Measurements from ENCODE around the gene STIM1.
"Not testable (repeated sequence)": the region's sequence is repeated elsewhere in the genome, so short reads cannot be mapped to it uniquely, and the experiment has no call there.

Gene STIM1

GRCh38 chr11:3854977-3855807 lies at the start of gene STIM1:
STIM1 (plus strand) TSS chr11:3855664; CDS start chr11:3856271, 607 bp downstream.
- DNase-seq = peak; percentile 99

DNA sequence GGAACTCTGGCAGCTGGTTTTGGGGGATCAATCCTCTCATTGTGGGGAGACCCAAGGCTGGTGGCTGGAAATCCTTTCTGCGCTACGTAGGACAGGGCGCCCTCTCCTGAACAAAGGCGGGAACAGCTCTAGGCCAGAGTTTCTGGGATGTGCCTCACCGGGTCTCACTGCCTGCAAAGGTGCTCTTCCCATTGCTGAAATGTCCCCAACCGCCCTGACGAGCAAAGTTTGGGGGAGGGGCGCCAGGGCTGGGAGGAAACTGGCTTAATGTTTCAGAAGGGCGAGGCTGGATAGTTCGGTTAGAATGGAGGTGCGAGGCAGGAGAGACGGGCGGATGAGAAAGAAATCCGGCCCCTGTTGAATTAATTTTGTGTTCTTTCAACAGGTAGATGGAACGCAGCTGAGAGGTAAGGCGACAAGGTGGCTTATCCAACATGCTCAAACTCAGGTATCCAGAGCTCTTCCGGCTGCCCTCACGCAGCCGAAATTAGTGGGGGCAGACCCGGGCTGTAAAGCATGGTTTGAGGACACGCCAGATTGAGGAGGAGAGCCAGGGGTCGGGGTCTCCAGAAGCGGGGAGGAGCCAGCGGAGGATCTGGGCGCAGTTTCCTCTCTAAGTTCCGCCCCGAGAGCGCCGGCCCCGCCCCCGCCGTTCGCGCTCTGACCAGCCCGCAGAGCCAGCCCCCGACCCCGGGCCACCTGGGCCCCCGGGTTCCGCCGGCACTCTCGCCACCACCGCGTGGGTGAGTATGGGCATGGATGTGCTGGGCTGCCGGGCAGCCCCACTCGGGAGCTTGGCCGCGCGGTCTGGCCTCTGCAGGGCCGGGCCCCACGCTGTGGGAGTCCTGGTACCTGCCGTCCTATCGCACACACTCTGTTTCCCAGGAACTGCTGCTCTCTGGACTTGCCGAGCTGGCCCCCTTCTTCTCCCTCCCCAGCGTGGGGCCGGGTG lies 47.3 kb upstream of the STIM1 start, which contains the start of gene PGAP2:
Gene PGAP2, plus strand, starts transcription at position 652 of the 952 bp plus-strand sequence. CDS start 2,700 bp downstream, outside the sequence.
- peak; percentile 68 for DNase-seq

DNA sequence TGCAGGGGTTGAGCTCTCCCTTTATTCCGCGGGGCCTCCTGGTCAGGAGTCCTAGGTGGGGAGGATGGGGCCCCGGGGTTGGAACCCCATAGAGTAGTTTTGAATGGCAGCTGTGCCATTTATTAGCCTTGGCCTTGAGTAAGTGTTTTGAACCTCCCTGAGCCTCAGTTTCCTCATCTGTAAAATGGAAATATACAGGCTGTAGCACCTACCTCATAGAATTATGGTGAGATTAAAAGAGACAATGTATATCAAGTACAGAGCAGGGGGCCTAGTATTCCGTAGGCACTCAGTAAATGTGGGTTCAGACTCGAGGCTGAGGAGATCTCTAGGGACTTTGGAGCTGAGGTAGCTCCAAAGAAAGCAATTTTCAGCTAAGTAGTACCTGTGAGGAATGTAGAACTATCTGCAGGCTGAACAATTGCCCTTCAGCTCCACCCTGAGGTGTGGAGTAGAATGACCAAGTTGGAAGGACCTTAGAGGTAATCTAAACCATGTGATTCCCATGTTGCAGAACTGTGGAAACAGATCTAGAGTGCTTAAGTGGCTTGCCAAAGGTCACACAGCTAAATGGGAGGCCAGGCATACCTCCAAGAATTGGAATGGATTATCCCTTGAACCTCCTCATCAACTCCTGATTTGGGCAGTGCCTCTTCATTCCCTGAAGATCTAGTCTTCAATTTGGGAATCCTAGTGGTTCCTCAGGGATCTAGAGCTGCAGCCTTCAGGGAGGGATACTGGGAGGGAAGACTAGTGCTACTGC lies 46.4 kb upstream of the STIM1 start:
- DNase-seq = peak; percentile 45

DNA sequence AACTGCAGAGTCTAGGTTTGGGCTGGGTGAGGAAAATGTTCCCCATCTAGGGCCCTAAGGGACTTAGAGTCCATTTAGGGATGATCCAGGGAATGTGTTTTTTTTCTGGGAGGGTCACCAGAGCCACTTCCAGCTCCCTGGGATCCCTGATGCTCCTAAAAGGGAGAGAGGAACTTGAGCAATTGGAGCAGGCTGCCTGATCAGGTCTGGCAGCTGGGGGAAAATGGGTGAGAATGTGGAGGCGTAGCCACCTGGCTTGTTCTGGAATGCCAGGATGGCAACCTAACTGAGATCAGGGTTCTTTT lies 45.9 kb upstream of the STIM1 start:
- DNase-seq = no peak

DNA sequence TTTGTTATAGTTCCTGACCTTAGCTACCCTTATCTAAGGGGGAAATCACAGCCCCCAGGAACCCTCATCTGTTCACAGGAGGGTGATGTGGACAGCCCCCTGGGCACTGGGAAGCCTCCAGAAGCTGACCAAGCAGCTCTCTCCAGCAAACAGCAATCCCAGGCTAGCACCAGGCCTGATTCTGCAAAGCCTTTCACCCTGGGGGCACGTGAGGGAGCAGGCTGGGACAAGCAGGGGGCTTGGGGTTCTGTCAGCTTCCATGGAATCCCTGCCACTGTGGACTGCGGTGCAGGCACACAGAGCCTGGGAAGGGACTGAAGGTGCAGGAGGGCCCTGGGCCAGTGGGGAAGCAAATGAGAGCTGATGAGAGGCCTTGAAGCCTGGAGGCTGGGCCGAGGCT lies 45.0 kb upstream of the STIM1 start:
- no peak for DNase-seq

DNA sequence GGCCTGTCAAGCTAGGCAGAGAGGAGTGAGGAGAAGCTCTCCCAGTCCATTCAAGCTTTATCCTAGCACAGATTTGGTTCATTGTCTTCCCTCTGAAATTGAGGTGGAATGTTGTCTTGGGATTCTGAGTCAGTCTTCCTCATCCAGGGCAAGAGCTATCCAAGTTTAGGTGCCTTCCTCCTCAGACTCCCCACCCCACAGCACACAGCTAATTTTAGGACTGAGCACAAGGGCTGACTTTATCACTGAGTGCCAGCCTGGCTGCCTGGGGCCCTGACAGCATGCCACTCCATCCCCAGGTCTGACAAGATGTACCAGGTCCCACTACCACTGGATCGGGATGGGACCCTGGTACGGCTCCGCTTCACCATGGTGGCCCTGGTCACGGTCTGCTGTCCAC lies 44.5 kb upstream of the STIM1 start:
- DNase-seq = no peak

DNA sequence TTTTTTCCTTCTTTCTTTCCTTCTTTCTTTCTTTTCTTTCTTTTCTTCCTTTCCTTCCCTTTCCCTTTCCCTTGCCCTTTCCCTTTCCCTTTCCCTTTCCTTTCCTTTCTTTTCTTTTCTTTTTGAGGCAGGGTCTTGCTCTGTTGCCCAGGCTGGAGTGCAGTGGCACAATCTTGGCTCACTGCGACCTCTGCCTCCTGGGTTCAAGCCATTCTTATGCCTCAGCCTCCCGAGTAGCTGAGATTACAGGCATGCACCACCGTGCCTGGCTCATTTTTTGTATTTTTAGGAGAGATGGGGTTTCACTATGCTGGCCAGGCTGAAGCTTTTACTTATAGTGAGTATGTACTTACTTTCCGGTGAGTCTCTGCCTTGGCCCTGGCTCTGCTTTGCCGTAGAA lies 40.6 kb upstream of the STIM1 start:
- not testable (repeated sequence) for DNase-seq

DNA sequence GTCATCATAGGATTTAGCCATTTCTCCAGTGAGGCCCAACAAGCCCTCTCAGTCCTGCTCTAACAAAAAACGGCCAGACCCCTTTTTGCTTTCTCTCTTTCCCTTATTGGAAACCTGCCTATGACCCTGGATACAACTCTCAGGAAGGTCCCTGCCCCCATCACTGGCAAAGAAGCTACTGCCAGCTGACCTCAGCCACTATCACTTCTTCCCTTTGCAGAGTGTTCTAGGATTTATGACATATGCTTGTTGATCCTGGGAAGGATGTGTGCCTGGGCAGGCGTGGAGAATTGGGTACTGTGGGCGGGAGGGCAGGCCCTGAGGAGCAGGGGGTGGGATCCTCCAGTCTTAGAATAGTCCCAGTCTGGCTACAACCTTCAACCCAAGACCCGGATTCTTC lies 39.6 kb upstream of the STIM1 start:
- DNase-seq = no peak

DNA sequence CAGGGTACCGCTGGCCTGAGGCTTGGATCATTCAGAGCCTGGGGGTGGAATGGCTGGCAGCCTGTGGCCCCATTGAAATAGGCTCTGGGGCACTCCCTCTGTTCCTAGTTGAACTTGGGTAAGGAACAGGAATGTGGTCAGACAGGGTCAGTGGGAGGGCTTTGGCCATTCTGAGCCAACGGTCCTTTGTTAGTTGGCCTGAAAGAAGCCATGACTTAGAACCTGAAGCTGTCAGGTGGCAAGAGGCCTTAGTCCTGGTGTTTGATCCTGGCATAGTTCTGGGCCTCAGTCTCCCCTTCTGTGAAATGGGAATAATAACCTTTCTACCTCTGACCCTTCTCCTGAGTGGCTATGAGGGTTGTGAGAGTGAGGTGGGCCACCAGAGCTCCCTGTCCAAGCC lies 38.8 kb upstream of the STIM1 start:
- no peak for DNase-seq

DNA sequence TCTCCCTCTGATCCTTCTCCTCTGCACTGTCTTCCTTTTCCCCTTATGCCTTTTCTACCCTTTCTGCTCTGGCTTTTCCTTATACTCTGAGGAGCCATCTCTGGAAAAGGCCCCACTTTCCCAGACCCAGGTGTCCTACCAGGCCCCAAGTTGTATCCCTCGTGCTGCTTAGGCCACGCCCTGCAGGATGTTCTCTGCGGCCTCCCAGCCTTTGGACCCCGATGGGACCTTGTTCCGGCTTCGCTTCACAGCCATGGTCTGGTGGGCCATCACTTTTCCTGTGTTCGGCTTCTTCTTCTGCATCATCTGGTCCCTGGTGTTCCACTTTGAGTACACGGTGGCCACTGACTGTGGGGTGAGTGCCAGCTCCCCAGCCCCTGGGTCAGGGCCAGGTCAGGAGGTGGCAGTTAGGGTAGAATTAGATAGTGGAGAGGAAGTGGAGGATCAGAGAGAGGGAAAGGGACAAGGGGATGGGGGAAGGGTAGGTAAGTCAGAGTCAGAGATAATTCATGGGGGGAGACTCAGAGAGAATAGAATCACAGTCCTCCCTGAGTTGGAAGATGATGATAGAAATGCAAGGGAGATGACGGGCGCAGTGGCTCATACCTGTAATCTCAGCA lies 38.2 kb upstream of the STIM1 start:
- DNase-seq = no peak

DNA sequence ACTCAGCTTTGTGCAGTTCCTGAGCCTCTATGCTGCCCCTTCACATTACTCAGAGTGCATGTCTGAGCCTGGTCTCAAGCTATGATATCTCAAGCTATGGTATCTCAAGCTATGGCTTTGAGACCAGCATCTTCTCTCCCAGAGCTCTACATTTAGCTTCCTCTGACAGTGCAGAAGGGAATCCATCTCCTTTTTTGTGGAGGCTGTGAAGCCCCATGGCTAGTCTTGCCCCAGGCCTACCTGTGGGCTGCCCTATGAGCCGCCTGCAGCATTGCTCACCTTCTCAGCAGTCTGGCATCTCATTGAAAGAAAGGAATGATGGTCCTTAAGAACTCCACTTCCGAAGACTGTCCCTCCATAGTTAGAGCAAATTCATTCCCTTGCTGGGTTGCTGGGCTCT lies 34.5 kb upstream of the STIM1 start:
- no peak for DNase-seq

DNA sequence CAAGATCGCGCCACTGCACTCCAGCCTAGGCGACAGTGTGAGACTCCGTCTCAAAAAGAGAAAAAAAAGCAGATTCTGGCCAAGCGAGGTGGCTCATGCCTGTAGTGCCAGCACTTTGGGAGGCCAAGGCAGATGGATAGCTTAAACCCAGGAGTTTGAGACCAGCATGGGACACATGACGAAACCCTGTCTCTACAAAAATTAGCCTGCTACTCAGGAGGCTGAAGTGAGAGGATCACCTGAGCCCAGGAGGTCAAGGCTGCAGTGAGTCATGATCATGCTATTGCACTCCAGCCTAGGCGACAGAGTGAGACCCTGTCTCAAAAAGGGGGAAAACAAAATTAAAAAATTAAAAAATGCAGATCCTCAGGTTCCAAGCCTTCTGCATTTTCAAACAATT lies 33.2 kb upstream of the STIM1 start:
- no peak for DNase-seq

DNA sequence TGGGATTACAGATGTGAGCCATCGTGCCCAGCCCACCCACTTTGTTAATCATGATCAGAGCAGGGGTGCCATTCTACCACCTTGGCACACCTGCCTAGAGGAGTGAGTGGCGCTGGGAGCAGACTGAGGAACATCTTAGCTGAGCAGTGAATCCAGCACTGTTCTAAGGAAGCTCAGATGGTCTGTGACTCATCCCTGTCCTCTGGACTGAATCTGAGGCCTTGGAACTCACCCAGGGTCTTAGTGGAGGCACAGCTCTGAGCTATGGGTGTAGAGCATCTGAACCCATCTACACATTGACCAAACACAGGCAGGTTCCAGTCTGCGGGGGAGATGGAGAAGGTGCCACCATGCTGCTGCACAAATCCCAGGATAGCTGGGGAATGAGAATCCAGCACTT lies 32.2 kb upstream of the STIM1 start:
- DNase-seq = no peak

- no peak for DNase-seq
Measured at GRCh38 chr11:3823762-3824506, 31.5 kb upstream of the STIM1 start.

DNA sequence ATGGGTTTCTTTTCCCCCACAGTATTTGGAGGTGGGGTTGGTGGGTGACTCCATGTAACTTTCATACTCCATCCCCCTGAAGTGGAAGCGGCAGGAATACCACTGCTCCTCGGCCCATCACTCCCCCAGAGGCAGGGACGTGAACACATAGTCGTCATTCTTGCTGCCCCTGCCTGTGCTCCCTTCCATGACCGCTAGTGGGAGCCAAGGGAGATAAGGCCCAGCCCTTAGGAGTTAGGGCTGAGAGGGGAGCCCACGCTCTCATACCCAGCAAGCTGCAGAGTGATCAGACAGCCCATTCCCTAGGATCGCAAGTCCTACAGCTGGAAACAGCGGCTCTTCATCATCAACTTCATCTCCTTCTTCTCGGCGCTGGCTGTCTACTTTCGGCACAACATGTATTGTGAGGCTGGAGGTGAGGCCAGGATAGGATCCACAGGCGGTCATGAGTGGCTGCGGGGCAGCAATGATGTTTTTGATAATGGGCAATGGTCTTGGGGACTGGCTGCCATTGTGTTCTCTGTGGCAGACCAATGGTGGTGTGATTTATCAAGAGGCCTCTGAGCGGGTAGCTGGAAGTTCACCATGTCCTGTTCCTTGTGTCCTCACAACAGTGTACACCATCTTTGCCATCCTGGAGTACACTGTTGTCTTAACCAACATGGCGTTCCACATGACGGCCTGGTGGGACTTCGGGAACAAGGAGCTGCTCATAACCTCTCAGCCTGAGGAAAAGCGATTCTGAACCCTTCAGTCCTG lies 30.6 kb upstream of the STIM1 start:
- DNase-seq = peak; percentile 84

DNA sequence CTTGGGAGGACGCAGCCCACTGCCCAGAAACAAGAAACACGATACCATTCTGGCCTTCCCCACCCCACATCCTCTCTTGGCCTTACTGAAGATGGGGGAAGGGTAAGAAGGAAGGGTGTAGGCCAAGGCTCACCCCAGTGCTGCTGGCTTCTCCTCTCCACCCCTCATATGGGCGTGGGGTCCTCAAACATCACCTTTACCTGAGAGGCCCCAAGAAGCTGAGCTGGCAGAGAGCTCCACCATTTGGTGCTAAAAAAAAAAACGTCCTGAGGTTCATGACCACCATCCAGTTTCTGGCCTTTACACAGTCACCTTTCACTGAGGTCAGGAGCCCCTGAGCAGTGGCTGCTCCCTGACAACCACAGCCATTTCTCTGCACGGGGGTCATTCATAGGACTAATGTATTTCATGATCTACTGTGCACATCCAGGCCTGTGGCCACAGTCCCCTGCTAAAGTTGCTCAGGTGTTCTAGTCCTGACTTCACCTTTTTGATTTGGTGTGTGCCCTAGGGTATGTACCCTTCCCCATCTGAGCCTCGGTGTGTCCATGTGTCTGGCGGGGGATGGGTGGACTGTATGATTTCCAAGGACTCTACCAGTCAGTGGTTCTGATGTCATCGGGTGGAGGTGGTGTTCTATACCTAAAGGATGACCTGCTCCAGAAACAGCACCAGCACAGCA lies 29.9 kb upstream of the STIM1 start:
- DNase-seq = no peak

GRCh38 chr11:3826721-3827120 lies 28.7 kb upstream of the STIM1 start:
- no peak for DNase-seq

DNA sequence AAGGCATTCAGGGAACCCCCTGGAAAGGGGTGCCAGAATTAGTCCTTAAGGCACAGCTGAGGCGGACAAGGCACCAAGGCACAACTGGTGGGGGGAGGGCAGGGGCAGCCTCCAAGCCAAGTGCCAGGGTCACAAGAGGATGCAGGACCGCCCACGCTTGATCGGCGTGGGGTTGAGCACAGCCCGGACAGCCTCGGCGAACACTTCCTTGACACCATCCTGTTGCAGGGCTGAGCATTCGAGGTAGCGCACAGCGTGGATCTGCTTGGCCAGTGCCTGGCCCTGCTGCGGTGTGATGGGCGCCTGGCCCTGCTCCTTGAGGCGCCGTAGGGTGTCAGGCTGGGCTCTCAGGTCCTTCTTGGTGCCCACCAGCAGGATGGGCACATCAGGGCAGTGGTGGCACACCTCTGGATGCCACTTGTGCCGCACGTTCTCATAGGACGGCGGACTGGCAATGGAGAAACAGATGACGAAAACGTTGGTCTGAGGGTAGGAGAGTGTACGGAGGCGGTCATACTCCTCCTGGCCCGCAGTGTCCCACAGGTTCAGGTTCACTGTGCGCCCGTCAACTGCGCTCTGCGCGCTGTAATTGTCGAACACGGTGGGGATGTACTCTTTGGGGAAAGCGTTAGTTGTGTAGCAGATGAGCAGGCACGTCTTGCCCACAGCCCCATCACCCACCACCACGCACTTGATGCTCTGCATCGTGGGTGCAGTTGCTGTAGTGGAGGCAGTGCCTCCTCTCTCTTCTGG lies 27.9 kb upstream of the STIM1 start:
- DNase-seq = no peak

DNA sequence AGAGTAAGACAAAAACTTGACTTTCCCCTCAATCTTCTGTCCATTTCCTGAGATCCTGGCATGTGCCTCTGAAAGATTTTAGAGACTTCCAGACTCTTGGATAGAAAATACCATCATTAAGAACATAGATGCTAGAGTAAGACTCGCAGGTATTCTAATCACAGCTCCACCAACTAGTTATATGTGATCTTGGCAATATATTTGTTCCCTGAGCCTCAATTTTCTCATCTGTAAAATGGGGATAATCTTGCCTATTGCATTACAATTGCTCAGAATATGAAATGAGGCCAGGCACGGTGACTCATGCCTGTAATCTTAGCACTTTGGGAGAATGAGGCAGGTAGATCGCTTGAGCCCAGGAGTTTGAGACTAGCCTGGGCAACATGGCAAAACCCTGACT lies 25.4 kb upstream of the STIM1 start:
- no peak for DNase-seq

- no peak for DNase-seq
Measured at GRCh38 chr11:3830730-3831129, 24.7 kb upstream of the STIM1 start.
